K562 (cell line): ENCODE results near the gene FMN1. TPM values are rescaled to one million over a fixed set of nuclear protein-coding genes. Genes with fewer than 3 reads are reported as not detected.

ENCODE experiments used
- ATAC-seq: fragments of 200-7000 bp; cut with Tn5 transposase; 3 replicates; pipeline ENCODE4 v1.9.1; 2020; ENCODE audit warnings: moderate library complexity
- BruUV-seq: library from RNA; stranded (reverse); fragments of 400-500 nt; replicated peaks from 2 replicates; lab custom pipeline; 2021; lab: Mats Ljungman, UMichigan
- CTCF ChIA-PET: fragments of 300-600 bp; formaldehyde crosslinking; extraction: SDS; loops from one replicate; lab custom pipeline; 2021; ENCODE audit warnings: low intra/inter-chr PET ratio; lab: Yijun Ruan, JAX
- POLR2A ChIA-PET: fragments of 300-600, 350-650 bp; sonication (Branson Sonifier 250); formaldehyde crosslinking; extraction: SDS; loops from one replicate; lab custom pipeline; 2021; ENCODE audit warnings: antibody characterized with exemption, inconsistent platforms; lab: Yijun Ruan, JAX
- DNase-seq, 4 experiments: peaks; one replicate each; pipeline versions ENCODE4 v3.0.0 to v3.0.0-alpha.2; 2011 to 2018; ENCODE audit warnings: low spot score in 3 of 4, mixed read lengths in 3 of 4; ENCODE audit errors: extremely low read depth in 1 of 4
- FAIRE-seq: peaks from 2 replicates; lab custom pipeline; 2011; peaks lifted over from hg19 to GRCh38; lab: Jason Lieb, UNC
- H2AFZ ChIP-seq: 2 replicates; pipeline ENCODE4 v1.6.0; 2011; ENCODE audit warnings: low read depth, low read length, control low read depth, inconsistent platforms
- H3K27ac ChIP-seq: fragments of 200-600 bp; 3 replicates; pipeline ENCODE4 v1.8.0; 2011; ENCODE audit warnings: low read depth, mild to moderate bottlenecking, control low read depth, inconsistent platforms, low read length, moderate library complexity, mixed read lengths; ENCODE audit errors: extremely low read depth
- H3K27me3 ChIP-seq, 2 experiments: fragments of 300-600 bp in 1 of 2; 2 replicates in 1 of 2; 3 replicates in 1 of 2; pipeline versions ENCODE4 v1.6.0 to v1.8.0; 2011; ENCODE audit warnings: inconsistent platforms in 2 of 2, low read length in 2 of 2, mild to moderate bottlenecking in 1 of 2, mixed read lengths in 1 of 2, moderate library complexity in 1 of 2; ENCODE audit not compliant: control insufficient read depth in 2 of 2, insufficient read depth in 2 of 2
- H3K36me3 ChIP-seq: fragments of 300-600 bp; 3 replicates; pipeline ENCODE4 v1.8.0; 2011; ENCODE audit warnings: mild to moderate bottlenecking, low read length, inconsistent platforms; ENCODE audit not compliant: control insufficient read depth, insufficient read depth
- H3K4me1 ChIP-seq, 2 experiments: fragments of 200-600 bp in 1 of 2; replicated peaks in 1 of 2; 2 replicates in 1 of 2; 3 replicates in 1 of 2; pipeline versions ENCODE4 v1.5.1 to v1.8.0; 2011; ENCODE audit warnings: inconsistent platforms in 2 of 2, low read length in 2 of 2, mild to moderate bottlenecking in 1 of 2, mixed read lengths in 1 of 2, moderate library complexity in 1 of 2; ENCODE audit not compliant: control insufficient read depth in 2 of 2, insufficient read depth in 2 of 2
- H3K4me2 ChIP-seq: 2 replicates; pipeline ENCODE4 v1.6.1; 2011; ENCODE audit warnings: low read length, control low read depth, inconsistent platforms, mixed read lengths; ENCODE audit not compliant: insufficient read depth
- H3K4me3 ChIP-seq: fragments of 200-600 bp; sonication (generic), shearing (Covaris generic); 2 replicates; pipeline ENCODE4 v1.5.1; 2016; ENCODE audit warnings: control low read depth, inconsistent platforms
- H3K79me2 ChIP-seq: fragments of 200-600 bp; 3 replicates; pipeline ENCODE4 v1.8.0; 2011; ENCODE audit warnings: low read length, inconsistent platforms; ENCODE audit not compliant: control insufficient read depth, insufficient read depth
- H3K9ac ChIP-seq, 2 experiments: 2 replicates each; pipeline versions ENCODE4 v1.6.0 to v1.6.1; 2011; ENCODE audit warnings: low read depth in 2 of 2, low read length in 2 of 2, control low read depth in 1 of 2, inconsistent platforms in 1 of 2, mild to moderate bottlenecking in 1 of 2, mixed read lengths in 1 of 2; ENCODE audit not compliant: insufficient read depth in 1 of 2
- H3K9me1 ChIP-seq: one replicate; pipeline ENCODE4 v1.6.0; 2011; ENCODE audit warnings: inconsistent platforms, mild to moderate bottlenecking, low read length, moderate library complexity; ENCODE audit not compliant: control insufficient read depth, insufficient read depth
- H3K9me3 ChIP-seq: replicated peaks from 2 replicates; pipeline ENCODE4 v1.5.1; 2011; ENCODE audit warnings: low read depth, low read length, inconsistent platforms; ENCODE audit not compliant: control insufficient read depth, insufficient read depth
- H4K20me1 ChIP-seq: replicated peaks from 2 replicates; pipeline ENCODE4 v1.6.1; 2011; ENCODE audit warnings: low read length, inconsistent platforms, mixed read lengths; ENCODE audit not compliant: control insufficient read depth, insufficient read depth
- CBX2 ChIP-seq: fragments of 200-600 bp; sonication (generic); IDR thresholded peaks from one replicate; pipeline ENCODE4 v1.6.1; 2012; ENCODE audit warnings: mild to moderate bottlenecking, low read length, inconsistent platforms; ENCODE audit not compliant: insufficient read depth, poor library complexity, severe bottlenecking
- EZH2 ChIP-seq: IDR thresholded peaks from 2 replicates; pipeline ENCODE4 v1.6.1; 2012; ENCODE audit warnings: low read depth, mild to moderate bottlenecking, inconsistent platforms, low read length, borderline replicate concordance
- NELFE ChIP-seq: IDR thresholded peaks from 2 replicates; pipeline ENCODE4 v1.6.1; 2011; ENCODE audit warnings: mild to moderate bottlenecking; ENCODE audit not compliant: insufficient read depth, insufficient read length
- NR3C1 ChIP-seq: sonication (generic); formaldehyde crosslinking; IDR thresholded peaks from 2 replicates; pipeline ENCODE4 v1.8.1; 2022; ENCODE audit warnings: missing genetic modification reagents
- PHB2 ChIP-seq: fragments of 450-650 bp; IDR thresholded peaks from 2 replicates; pipeline ENCODE4 v1.6.1; 2017; ENCODE audit warnings: low read depth
- POLR3A ChIP-seq: IDR thresholded peaks from 2 replicates; pipeline ENCODE4 v1.6.1; 2011; ENCODE audit warnings: borderline replicate concordance, mild to moderate bottlenecking, moderate library complexity; ENCODE audit not compliant: insufficient read length, insufficient read depth; ENCODE audit errors: extremely low read depth
- RB1 ChIP-seq: fragments of 450-650 bp; IDR thresholded peaks from 2 replicates; pipeline ENCODE4 v1.6.1; 2017; ENCODE audit warnings: low read depth, mild to moderate bottlenecking
- RHOXF2B ChIP-seq: fragments of 250-450 bp; sonication (Bioruptor Pico); conservative IDR thresholded peaks from 2 replicates; pipeline ENCODE4 v1.5.1; 2021
- SREBF1 ChIP-seq: fragments of 150-350 bp; IDR thresholded peaks from 2 replicates; pipeline ENCODE4 v1.6.1; 2014; ENCODE audit warnings: antibody characterized with exemption, low read depth, low read length, borderline replicate concordance
- TAF7 ChIP-seq: fragments of 450-650 bp; IDR thresholded peaks from 2 replicates; pipeline ENCODE4 v1.6.1; 2016; ENCODE audit warnings: missing genetic modification characterization, missing compliant biosample characterization
- YBX1 ChIP-seq: fragments of 450-650 bp; IDR thresholded peaks from 2 replicates; pipeline ENCODE4 v1.7.1; 2016; ENCODE audit warnings: mild to moderate bottlenecking
- ZNF12 ChIP-seq: sonication (generic); formaldehyde crosslinking; IDR thresholded peaks from 2 replicates; pipeline ENCODE4 v1.4.0; 2020; ENCODE audit warnings: mild to moderate bottlenecking, missing genetic modification reagents
- ZNF133 ChIP-seq: fragments of 250-450 bp; sonication (Bioruptor Pico); IDR thresholded peaks from 2 replicates; pipeline ENCODE4 v1.4.0; 2020; ENCODE audit warnings: mild to moderate bottlenecking
- ZNF76 ChIP-seq: fragments of 250-450 bp; sonication (Bioruptor Pico); IDR thresholded peaks from 2 replicates; pipeline ENCODE4 v1.4.0; 2020; ENCODE audit warnings: mild to moderate bottlenecking, moderate library complexity, borderline replicate concordance
- ZNF79 ChIP-seq: fragments of 250-450 bp; sonication (Bioruptor Pico); IDR thresholded peaks from 2 replicates; pipeline ENCODE4 v1.4.0; 2020; ENCODE audit warnings: low read depth, mild to moderate bottlenecking, moderate library complexity
- WGBS: fragments of 100-300 bp; shearing (Covaris generic); methylation state at CpG from one replicate; pipeline ENCODE4 v1.1.6; 2016; ENCODE audit warnings: low coverage, mixed read lengths; ENCODE audit not compliant: insufficient coverage; ENCODE audit errors: missing lambda C conversion rate; 5-methylcytosine and 5-hydroxymethylcytosine counted together
- in situ Hi-C: fragments of 300-500 bp; cut with MboI; formaldehyde crosslinking; loops from 4 replicates; pipeline ENCODE4 v1.15.0; 2018; ENCODE audit warnings: inconsistent platforms, mixed read lengths
- intact Hi-C: fragments of 100-400 bp; cut with micrococcal nuclease; formaldehyde crosslinking; loops from 2 replicates; pipeline ENCODE4 v1.14.2; 2022
- polyA plus RNA-seq, 8 experiments: library from polyadenylated mRNA; depleted of rRNA in 4 of 8; stranded (reverse) in 5 of 8; unstranded in 3 of 8; fragments of >200 nt; fragmentation: Nextera tagmentation in 2 of 8; fragmentation: Illumina TruSeq in 1 of 8; extraction: Ambion mirVana in 2 of 8; extraction: Trizol in 1 of 8; gene quantifications; 2 replicates each; pipeline versions ENCODE4 v1.2.1 to v1.2.3, GENCODE V29; 2011 to 2014; ENCODE audit warnings: inconsistent platforms in 1 of 8, missing spikeins in 1 of 8
- total RNA-seq, 7 experiments: library from RNA; depleted of rRNA in 6 of 7; stranded (reverse); fragments of >200 nt in 6 of 7; fragmentation: Illumina TruSeq in 2 of 7; extraction: Trizol in 2 of 7; gene quantifications; 2 replicates each; pipeline versions ENCODE4 v1.2.1 to v1.2.3, GENCODE V29; 2011 to 2021; ENCODE audit warnings: low replicate concordance in 1 of 7
- TF ChIP-seq, protein P1 (sequence below), 2 experiments: fragments of 450-650 bp in 1 of 2; sonication (generic) in 1 of 2; formaldehyde crosslinking in 1 of 2; IDR thresholded peaks in 1 of 2; conservative IDR thresholded peaks in 1 of 2; 2 replicates each; pipeline versions ENCODE4 v1.6.1 to v1.8.1; 2016 to 2023; ENCODE audit warnings: mild to moderate bottlenecking in 2 of 2, moderate library complexity in 2 of 2, inconsistent platforms in 1 of 2, missing genetic modification reagents in 1 of 2

Gene FMN1
- total and polyA plus RNA-seq, 9 of the 15 experiments (the other 6 are each of a cell fraction or from before 2014, with no cell fraction given), result 0.03 to 0.07 (median 0.04) TPM; not detected in 6

DNA sequence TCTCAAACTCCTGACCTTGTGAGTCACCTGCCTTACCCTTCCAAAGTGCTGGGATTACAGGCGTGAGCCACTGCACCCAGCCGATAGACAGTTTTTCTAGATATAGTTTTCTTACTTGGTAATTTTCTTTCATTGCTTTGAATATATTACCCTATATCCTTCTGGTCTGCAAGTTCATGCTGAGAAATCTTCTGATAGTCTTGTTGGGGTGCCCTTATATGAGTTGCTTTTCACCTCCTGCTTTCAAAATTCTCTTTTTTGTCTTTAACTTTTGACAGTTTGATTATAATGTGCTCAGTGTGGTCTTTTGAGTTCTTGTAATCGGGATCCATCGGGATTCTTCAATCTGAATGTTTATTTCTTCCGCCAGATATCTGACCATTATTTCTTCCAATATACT, 259.4 kb downstream of the FMN1 start (continued):
- TF ChIP-seq EZH2 (no peak), RHOXF2B (CRISPR knock-in tag) (no peak), CBX2 (no peak), NR3C1 (CRISPR knock-in tag) (no peak)
- TF ChIP-seq, protein P1, sequence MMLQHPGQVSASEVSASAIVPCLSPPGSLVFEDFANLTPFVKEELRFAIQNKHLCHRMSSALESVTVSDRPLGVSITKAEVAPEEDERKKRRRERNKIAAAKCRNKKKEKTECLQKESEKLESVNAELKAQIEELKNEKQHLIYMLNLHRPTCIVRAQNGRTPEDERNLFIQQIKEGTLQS (IDR thresholded peaks at IDR 0.05), result no peak
- TF ChIP-seq, protein P1 (CRISPR knock-in tag; conservative IDR thresholded peaks at IDR 0.05), result no peak
- TF ChIP-seq, all 486 proteins: peak for 0

GRCh38 chr15:32933236-32933635, 261.3 kb downstream of the FMN1 start:
- POLR2A ChIA-PET, result no interaction called here

More at GRCh38 chr15:32933236-32933635, 261.3 kb downstream of the FMN1 start:
- Histone ChIP-seq H3K4me2 (no peak overlapping the region), H3K4me1 (no peaks in the 10 kb centered on the region), H3K79me2 (no peaks in the 10 kb centered on the region), H3K9ac (no peak overlapping the region), H3K27ac (no peak overlapping the region), H3K4me3 (no peak overlapping the region), H3K36me3 (no peaks in the 10 kb centered on the region), H4K20me1 (no peaks in the 10 kb centered on the region), H2AFZ (no peak overlapping the region), H3K9me1 (no peaks in the 10 kb centered on the region), H3K9me3 (no peaks in the 10 kb centered on the region), H3K27me3 (no peaks in the 10 kb centered on the region; a peak in 2 of 5 replicates)
- WGBS, result 0% methylated on average over 1 of the region's 1 CpG
- BruUV-seq, result no TSS peak
- CTCF ChIA-PET, result no interaction called here
- ATAC-seq (no peak), DNase-seq (no peak), FAIRE-seq (no peak)
- no peak for TF ChIP-seq ZNF79 (CRISPR knock-in tag)
- no peak for TF ChIP-seq RB1
- TF ChIP-seq NELFE, result no peak
- no peak for TF ChIP-seq ZNF12 (CRISPR knock-in tag)
- no peak for TF ChIP-seq ZNF133 (CRISPR knock-in tag)
- no peak for TF ChIP-seq ZNF76 (CRISPR knock-in tag)
- TF ChIP-seq TAF7 (tag), result no peak
- TF ChIP-seq PHB2, result no peak
- TF ChIP-seq POLR3A, result no peak
- TF ChIP-seq SREBF1, result no peak
- no peak for TF ChIP-seq YBX1
- in situ Hi-C loops (no loop called here), intact Hi-C loops (loop anchor here (10.0 kb wide), 1 partner anchor 88 kb away; no protein-coding TSS in a partner anchor)
